SK-N-SH (cell line): ENCODE data around the gene PDE6G. TPM values are rescaled to one million over a fixed set of nuclear protein-coding genes. Genes with fewer than 3 reads are reported as not detected.

Source experiments
- CTCF ChIA-PET: fragments of 300-600, 350-600 bp; formaldehyde crosslinking; extraction: SDS; loops from one replicate; lab custom pipeline; 2021; lab: Yijun Ruan, JAX
- POLR2A ChIA-PET: fragments of 350-600 bp; sonication (Branson Sonifier 250); formaldehyde crosslinking; extraction: SDS; loops from one replicate; lab custom pipeline; 2020; ENCODE audit warnings: antibody characterized with exemption, inconsistent platforms; lab: Yijun Ruan, JAX
- DNase-seq: peaks from one replicate; pipeline ENCODE4 v3.0.0; 2012
- H2AFZ ChIP-seq: fragments of 200-600 bp; sonication (generic); 2 replicates; pipeline ENCODE4 v1.8.1; 2016; ENCODE audit warnings: antibody characterized with exemption, mild to moderate bottlenecking, low read depth
- H3F3A ChIP-seq: fragments of 200-600 bp; sonication (generic); replicated peaks from 2 replicates; pipeline ENCODE3; 2016; ENCODE audit warnings: antibody characterized with exemption, mild to moderate bottlenecking; ENCODE audit not compliant: insufficient read depth
- H3K27ac ChIP-seq, 2 experiments: fragments of 200-500 bp in 1 of 2; fragments of 200-600 bp in 1 of 2; sonication (Bioruptor generic) in 1 of 2; sonication (generic), shearing (Covaris generic) in 1 of 2; 2 replicates each; pipeline versions ENCODE4 v1.5.1 to v1.6.1; 2014 to 2016; ENCODE audit warnings: low read depth in 2 of 2, inconsistent platforms in 1 of 2, low read length in 1 of 2, mild to moderate bottlenecking in 1 of 2, mixed read lengths in 1 of 2
- H3K27me3 ChIP-seq: fragments of 200-600 bp; sonication (generic), shearing (Covaris generic); 2 replicates; pipeline ENCODE4 v1.6.1; 2016; ENCODE audit warnings: mixed run types; ENCODE audit not compliant: insufficient read depth
- H3K36me3 ChIP-seq, 2 experiments: fragments of 200-500 bp in 1 of 2; fragments of 200-600 bp in 1 of 2; sonication (Bioruptor generic) in 1 of 2; sonication (generic) in 1 of 2; replicated peaks in 1 of 2; 2 replicates each; pipeline versions ENCODE3 to v1.5.1; 2014 to 2016; ENCODE audit warnings: low read length in 1 of 2, mild to moderate bottlenecking in 1 of 2; ENCODE audit not compliant: insufficient read depth in 2 of 2, control insufficient read depth in 1 of 2
- H3K4me1 ChIP-seq, 2 experiments: fragments of 200-500 bp in 1 of 2; fragments of 200-600 bp in 1 of 2; sonication (Bioruptor generic) in 1 of 2; sonication (generic), shearing (Covaris generic) in 1 of 2; 2 replicates each; pipeline versions ENCODE4 v1.5.1 to v1.6.1; 2014 to 2016; ENCODE audit warnings: low read depth in 1 of 2, low read length in 1 of 2, mixed run types in 1 of 2; ENCODE audit not compliant: insufficient read depth in 2 of 2, control insufficient read depth in 1 of 2
- H3K4me2 ChIP-seq: fragments of 200-600 bp; sonication (generic), shearing (Covaris generic); 2 replicates; pipeline ENCODE4 v1.6.1; 2017; ENCODE audit warnings: mixed run types
- H3K4me3 ChIP-seq, 2 experiments: fragments of 200-500 bp in 1 of 2; fragments of 200-600 bp in 1 of 2; sonication (Bioruptor generic) in 1 of 2; sonication (generic), shearing (Covaris generic) in 1 of 2; 2 replicates each; pipeline versions ENCODE4 v1.5.1 to v1.8.1; 2014 to 2016; ENCODE audit warnings: low read depth in 2 of 2, inconsistent platforms in 1 of 2, low read length in 1 of 2, mild to moderate bottlenecking in 1 of 2, mixed read lengths in 1 of 2, moderate library complexity in 1 of 2
- H3K79me2 ChIP-seq: fragments of 200-600 bp; sonication (generic); 2 replicates; pipeline ENCODE4 v1.8.1; 2017; ENCODE audit warnings: mild to moderate bottlenecking; ENCODE audit not compliant: insufficient read depth
- H3K9ac ChIP-seq: fragments of 200-600 bp; sonication (generic); 2 replicates; pipeline ENCODE4 v1.6.1; 2017; ENCODE audit warnings: mixed run types
- H3K9me2 ChIP-seq: fragments of 200-600 bp; sonication (generic); 2 replicates; pipeline ENCODE4 v1.6.1; 2017; ENCODE audit warnings: mixed run types
- H3K9me3 ChIP-seq: fragments of 200-600 bp; sonication (generic); 2 replicates; pipeline ENCODE4 v1.6.1; 2017; ENCODE audit warnings: mixed run types, mild to moderate bottlenecking, moderate library complexity
- H4K20me1 ChIP-seq: fragments of 200-600 bp; sonication (generic); 2 replicates; pipeline ENCODE4 v1.6.1; 2017; ENCODE audit warnings: mild to moderate bottlenecking, mixed run types; ENCODE audit not compliant: insufficient read depth
- EZH2phosphoT487 ChIP-seq: fragments of 200-600 bp; sonication (generic); IDR thresholded peaks from 2 replicates; pipeline ENCODE4 v1.6.1; 2017; ENCODE audit warnings: low read depth, mixed run types, mild to moderate bottlenecking, antibody characterized with exemption, moderate library complexity, borderline replicate concordance
- FOXM1 ChIP-seq: IDR thresholded peaks from 2 replicates; pipeline ENCODE4 v1.4.0; 2012; ENCODE audit warnings: low read depth, mild to moderate bottlenecking
- GABPA ChIP-seq: IDR thresholded peaks from 2 replicates; pipeline ENCODE4 v1.4.0; 2012; ENCODE audit warnings: low read depth, mild to moderate bottlenecking
- GATA2 ChIP-seq: sonication (generic); formaldehyde crosslinking; IDR thresholded peaks from 2 replicates; pipeline ENCODE4 v1.5.0; 2020; ENCODE audit warnings: mild to moderate bottlenecking, missing genetic modification reagents
- RAD21 ChIP-seq: IDR thresholded peaks from 2 replicates; pipeline ENCODE4 v1.6.1; 2012; ENCODE audit warnings: mild to moderate bottlenecking, low read length
- RCOR1 ChIP-seq: fragments of 150-350 bp; IDR thresholded peaks from 2 replicates; pipeline ENCODE4 v1.6.1; 2017; ENCODE audit warnings: antibody characterized with exemption, low read length
- REST ChIP-seq: IDR thresholded peaks from 2 replicates; pipeline ENCODE4 v1.6.1; 2012; ENCODE audit warnings: mild to moderate bottlenecking, low read depth, low read length, moderate library complexity
- RFX5 ChIP-seq: IDR thresholded peaks from 2 replicates; pipeline ENCODE4 v1.6.1; 2012; ENCODE audit warnings: mild to moderate bottlenecking, improper control_type of control experiment, low read length
- USF1 ChIP-seq: IDR thresholded peaks from 2 replicates; pipeline ENCODE4 v1.4.0; 2012; ENCODE audit warnings: low read depth, borderline replicate concordance
- USF2 ChIP-seq: fragments of 150-350 bp; IDR thresholded peaks from 2 replicates; pipeline ENCODE4 v1.6.1; 2017; ENCODE audit warnings: antibody characterized with exemption, low read length, low read depth, borderline replicate concordance
- ZBTB33 ChIP-seq: IDR thresholded peaks from 2 replicates; pipeline ENCODE4 v1.4.0; 2012; ENCODE audit warnings: low read depth, borderline replicate concordance
- WGBS: methylation state at CpG from one replicate; pipeline ENCODE4 v1.1.6; 2017; ENCODE audit warnings: low lambda C conversion rate; 5-methylcytosine and 5-hydroxymethylcytosine counted together
- polyA plus RNA-seq, 3 experiments: library from polyadenylated mRNA; depleted of rRNA; stranded (reverse); fragments of >200 nt; gene quantifications; 2 replicates each; pipeline ENCODE4 v1.2.3, GENCODE V29; 2012

PDE6G gene
- polyA plus RNA-seq, 1 of the 3 experiments (the other 2 are of a cell fraction): 5.0 TPM

- 18% methylated on average over 18 of the region's 18 CpGs for WGBS
Measured at GRCh38 chr17:81635973-81636504, 20.3 kb downstream of the PDE6G start.

GRCh38 chr17:81635431-81635830 lies 20.9 kb downstream of the PDE6G start:
- Histone ChIP-seq H3K4me3 (peak overlapping the region; percentile 65 to 79; a peak in 3 of 4 replicates), H2AFZ (no peak overlapping the region), H3K9me3 (no peaks in the 10 kb centered on the region), H3K9ac (peak overlapping the region; percentile 99), H3F3A (peaks cover 10% of the 10 kb centered on the region), H3K4me2 (peak overlapping the region; percentile 88), H3K79me2 (peaks cover 73% of the 10 kb centered on the region), H3K9me2 (no peaks in the 10 kb centered on the region), H3K4me1 (peaks cover 7 to 17% of the 10 kb centered on the region in 2 experiments; a peak in 3 of 4 replicates), H4K20me1 (peaks cover 61% of the 10 kb centered on the region), H3K36me3 (peaks cover 0 to 24% of the 10 kb centered on the region in 2 experiments), H3K27ac (peak overlapping the region in 1 of 2 experiments; percentile 92; a peak in 1 of 4 replicates), H3K27me3 (no peaks in the 10 kb centered on the region)
- 96% methylated on average over 5 of the region's 5 CpGs for WGBS
- CTCF ChIA-PET: interaction anchor here (1.2 kb wide), 1 partner anchor 28 kb away, joined by 3 read pairs; no protein-coding TSS in a partner anchor
- POLR2A ChIA-PET: no interaction called here
- no peak for DNase-seq
- no peak for TF ChIP-seq USF2
- TF ChIP-seq FOXM1: no peak
- TF ChIP-seq EZH2phosphoT487: no peak
- no peak for TF ChIP-seq REST
- TF ChIP-seq RCOR1: no peak

More at GRCh38 chr17:81635973-81636504, 20.3 kb downstream of the PDE6G start:
- peaks cover 67% of the 10 kb centered on the region for H3K79me2 ChIP-seq
- no peak overlapping the region for H2AFZ ChIP-seq
- DNase-seq: no peak
- H3K9me3 ChIP-seq: no peaks in the 10 kb centered on the region
- peak overlapping the region; percentile 99 for H3K9ac ChIP-seq
- peak overlapping the region; percentile 67 to 92 for H3K27ac ChIP-seq
- ChIA-PET POLR2A (interaction anchor here (1.2 to 1.5 kb wide), 2 partner anchors 9 to 30 kb away, joined by 3 to 5 read pairs; partner anchors contain the start of genes CCDC137 and OXLD1), CTCF (interaction anchor here (1.0 to 1.5 kb wide), 3 partner anchors 13 to 66 kb away, joined by 3 to 5 read pairs (median 5); no protein-coding TSS in a partner anchor)
- H3K9me2 ChIP-seq: no peaks in the 10 kb centered on the region
- peaks cover 7 to 17% of the 10 kb centered on the region in 2 experiments; a peak in 3 of 4 replicates for H3K4me1 ChIP-seq
- H3K27me3 ChIP-seq: no peaks in the 10 kb centered on the region
- H3K4me3 ChIP-seq: peak overlapping the region; percentile 65 to 79
- peaks cover 0 to 24% of the 10 kb centered on the region in 2 experiments for H3K36me3 ChIP-seq
- peaks cover 55% of the 10 kb centered on the region for H4K20me1 ChIP-seq
- peaks cover 10% of the 10 kb centered on the region for H3F3A ChIP-seq
- TF ChIP-seq USF1 (no peak), RFX5 (peak; percentile 93), GABPA (no peak), RAD21 (no peak), GATA2 (CRISPR knock-in tag) (no peak), EZH2phosphoT487 (no peak), ZBTB33 (no peak)
- H3K4me2 ChIP-seq: peak overlapping the region; percentile 88
